ENCODE measurements around the gene RUNX1. TPM values are rescaled to one million over a fixed set of nuclear protein-coding genes. Genes with fewer than 3 reads are reported as not detected.

The RUNX1 gene
- total and polyA plus RNA-seq, 8 donors = 7.5 to 89.6 (median 10.8) TPM

DNA sequence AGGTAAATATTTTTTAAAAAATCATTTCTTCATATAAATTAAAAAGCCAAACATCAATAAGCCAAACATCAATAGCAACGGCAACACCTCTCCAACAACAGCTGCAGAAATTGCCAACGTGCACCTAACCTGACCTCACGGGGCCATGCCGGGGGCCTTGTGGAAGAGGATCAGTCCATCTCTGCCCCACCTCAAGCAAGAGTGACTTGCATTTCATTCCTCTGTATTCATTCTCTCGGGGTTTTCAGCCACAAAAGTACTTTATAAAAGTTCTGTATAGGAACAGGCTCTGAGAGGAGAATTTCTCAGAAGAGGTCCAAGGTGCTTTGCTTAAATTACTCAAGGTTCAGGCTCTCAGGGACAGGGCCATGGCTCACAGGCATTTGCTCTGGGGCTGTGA is 100.9 kb downstream of the RUNX1 start:
- Histone ChIP-seq H3K4me1 (peaks cover 0 to 8% of the 10 kb centered on the region in 2 donors), H3K27me3 (no peaks in the 10 kb centered on the region), H3K4me3 (no peak overlapping the region), H3K9me3 (no peaks in the 10 kb centered on the region), H3K27ac (no peak overlapping the region), H3K36me3 (no peaks in the 10 kb centered on the region)
- no peak for DNase-seq
- no peak for ATAC-seq
- intact Hi-C loops (cut with DNase I) = no loop called here
- TF ChIP-seq, protein P1, sequence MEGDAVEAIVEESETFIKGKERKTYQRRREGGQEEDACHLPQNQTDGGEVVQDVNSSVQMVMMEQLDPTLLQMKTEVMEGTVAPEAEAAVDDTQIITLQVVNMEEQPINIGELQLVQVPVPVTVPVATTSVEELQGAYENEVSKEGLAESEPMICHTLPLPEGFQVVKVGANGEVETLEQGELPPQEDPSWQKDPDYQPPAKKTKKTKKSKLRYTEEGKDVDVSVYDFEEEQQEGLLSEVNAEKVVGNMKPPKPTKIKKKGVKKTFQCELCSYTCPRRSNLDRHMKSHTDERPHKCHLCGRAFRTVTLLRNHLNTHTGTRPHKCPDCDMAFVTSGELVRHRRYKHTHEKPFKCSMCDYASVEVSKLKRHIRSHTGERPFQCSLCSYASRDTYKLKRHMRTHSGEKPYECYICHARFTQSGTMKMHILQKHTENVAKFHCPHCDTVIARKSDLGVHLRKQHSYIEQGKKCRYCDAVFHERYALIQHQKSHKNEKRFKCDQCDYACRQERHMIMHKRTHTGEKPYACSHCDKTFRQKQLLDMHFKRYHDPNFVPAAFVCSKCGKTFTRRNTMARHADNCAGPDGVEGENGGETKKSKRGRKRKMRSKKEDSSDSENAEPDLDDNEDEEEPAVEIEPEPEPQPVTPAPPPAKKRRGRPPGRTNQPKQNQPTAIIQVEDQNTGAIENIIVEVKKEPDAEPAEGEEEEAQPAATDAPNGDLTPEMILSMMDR (IDR thresholded peaks at IDR 0.05) = no peak

DNA sequence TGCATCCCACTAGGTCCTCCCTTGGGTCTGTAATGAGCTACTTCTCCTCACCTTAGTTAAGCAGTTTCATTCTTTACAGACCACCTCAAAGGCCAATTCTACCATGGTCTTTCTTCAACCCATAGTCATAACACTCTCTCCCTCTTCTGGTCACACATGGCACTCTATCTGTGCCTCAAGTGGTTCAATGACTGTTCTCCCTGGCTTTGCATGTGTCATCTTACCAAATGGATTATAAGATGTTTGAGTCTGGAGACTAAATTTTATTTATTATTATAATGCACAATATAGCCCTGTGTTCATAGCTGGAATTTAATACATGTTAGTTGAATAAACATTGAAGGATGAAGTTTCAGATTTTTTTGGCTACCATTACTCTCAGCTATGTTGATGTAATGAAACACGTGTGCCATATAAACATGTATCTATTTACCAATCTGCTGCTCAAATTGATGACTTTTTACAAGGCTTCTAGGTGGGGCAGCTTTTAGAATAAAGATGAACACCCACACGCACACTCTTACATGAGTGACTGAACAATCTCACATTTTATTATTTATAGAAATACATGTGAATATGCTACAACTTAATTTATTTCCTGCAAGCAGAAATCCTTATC is 102.1 kb downstream of the RUNX1 start:
- DNase-seq (no peak), ATAC-seq (no peak)
- Histone ChIP-seq H3K4me1 (peaks cover 0 to 8% of the 10 kb centered on the region in 2 donors), H3K4me3 (no peak overlapping the region), H3K36me3 (no peaks in the 10 kb centered on the region), H3K27ac (peak overlapping the region in 1 of 2 donors; percentile 45), H3K9me3 (no peaks in the 10 kb centered on the region), H3K27me3 (no peaks in the 10 kb centered on the region)
- intact Hi-C loops (cut with DNase I) = no loop called here
- TF ChIP-seq, protein P1 (IDR thresholded peaks at IDR 0.05) = no peak

DNA sequence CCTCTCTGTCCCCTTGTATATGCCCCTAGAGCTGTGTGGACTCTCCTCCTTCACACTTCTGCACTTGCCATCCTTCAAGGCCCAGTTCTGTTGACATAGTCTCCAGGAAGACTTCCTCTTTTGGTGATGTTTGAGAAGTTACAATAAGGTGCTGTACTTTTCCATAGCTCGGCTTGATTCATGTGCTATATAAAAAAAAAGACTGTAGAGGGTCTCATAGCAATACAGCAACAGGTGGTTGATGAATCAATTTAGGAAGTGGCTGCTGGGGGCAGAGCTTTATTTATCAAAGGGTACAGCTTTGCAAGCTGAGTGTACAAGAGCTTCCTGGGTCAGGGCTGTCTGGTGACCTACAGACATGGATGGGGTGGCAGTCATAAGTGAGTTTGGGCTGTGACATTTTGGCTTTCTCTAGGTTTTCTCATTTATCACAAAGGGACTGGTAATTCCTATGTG is 102.7 kb downstream of the RUNX1 start:
- Histone ChIP-seq H3K4me1 (peaks cover 0 to 8% of the 10 kb centered on the region in 2 donors), H3K27me3 (no peaks in the 10 kb centered on the region), H3K9me3 (no peaks in the 10 kb centered on the region), H3K27ac (peak overlapping the region in 1 of 2 donors; percentile 45), H3K36me3 (no peaks in the 10 kb centered on the region), H3K4me3 (no peak overlapping the region)
- TF ChIP-seq, protein P1 (IDR thresholded peaks at IDR 0.05) = no peak
- intact Hi-C loops (cut with DNase I) = no loop called here
- peak; percentile 31 for ATAC-seq
- DNase-seq = no peak

DNA sequence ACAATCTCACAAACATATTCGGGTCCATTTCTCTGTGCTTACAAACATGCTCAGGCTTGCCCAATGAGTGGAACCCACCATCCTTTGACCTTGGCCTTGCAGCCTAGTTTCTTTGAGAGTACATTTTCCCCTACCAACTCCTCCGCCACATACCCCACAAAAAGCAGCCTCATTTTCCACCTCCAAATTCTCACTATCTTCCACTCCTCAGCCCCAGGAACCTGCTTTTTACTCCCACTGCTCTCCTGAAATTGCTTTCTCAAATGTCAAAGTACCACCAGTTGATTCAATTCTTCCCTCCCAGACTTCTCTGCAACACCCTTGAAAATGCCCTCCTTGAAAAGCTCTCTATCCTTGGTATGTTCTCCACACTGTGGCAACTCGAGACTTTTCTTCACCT is 103.8 kb downstream of the RUNX1 start:
- Histone ChIP-seq H3K4me3 (no peak overlapping the region), H3K27ac (no peak overlapping the region), H3K4me1 (peaks cover 0 to 8% of the 10 kb centered on the region in 2 donors), H3K27me3 (no peaks in the 10 kb centered on the region), H3K36me3 (no peaks in the 10 kb centered on the region), H3K9me3 (no peaks in the 10 kb centered on the region)
- ATAC-seq (no peak), DNase-seq (no peak)
- TF ChIP-seq, protein P1 (IDR thresholded peaks at IDR 0.05) = no peak
- intact Hi-C loops (cut with DNase I) = no loop called here

DNA sequence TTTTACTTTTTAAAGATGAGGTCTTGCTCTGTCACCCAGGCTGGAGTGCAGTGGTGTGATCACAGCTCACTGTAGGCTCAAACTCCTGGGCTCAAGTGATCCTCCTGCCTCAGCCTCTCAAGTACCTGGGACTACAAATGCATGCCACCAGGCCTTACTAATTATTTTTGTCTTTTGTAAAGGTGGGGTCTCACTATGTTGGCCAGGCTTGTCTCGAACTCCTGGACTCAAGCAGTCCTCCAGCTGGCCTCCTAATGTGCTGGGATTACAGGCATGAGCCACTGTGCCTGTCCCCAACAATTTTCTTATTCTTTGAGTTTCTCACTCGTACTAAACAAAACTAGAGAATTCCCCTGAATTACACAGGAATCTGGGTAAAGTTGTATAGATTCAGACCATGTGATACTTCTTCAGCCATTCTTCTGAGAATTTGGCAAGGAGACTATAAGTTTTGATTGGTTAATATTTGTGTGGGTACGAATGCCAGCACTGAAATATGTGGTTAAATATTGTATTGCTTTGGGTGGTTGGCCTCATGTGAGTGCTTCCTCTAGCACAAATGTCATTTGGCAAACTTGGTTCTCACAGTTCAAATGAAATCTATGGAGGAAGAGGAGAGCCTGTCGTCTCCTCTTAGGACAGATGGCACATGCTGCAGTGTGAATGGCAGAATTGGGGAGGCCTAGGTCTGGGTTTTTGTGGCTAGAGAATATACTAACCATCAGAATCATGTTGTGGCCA is 104.9 kb downstream of the RUNX1 start:
- TF ChIP-seq, protein P1 (IDR thresholded peaks at IDR 0.05) = no peak
- Histone ChIP-seq H3K4me1 (peaks cover 0 to 8% of the 10 kb centered on the region in 2 donors), H3K27ac (no peak overlapping the region), H3K4me3 (no peak overlapping the region), H3K9me3 (no peaks in the 10 kb centered on the region), H3K27me3 (no peaks in the 10 kb centered on the region), H3K36me3 (no peaks in the 10 kb centered on the region)
- ATAC-seq = no peak
- intact Hi-C loops (cut with DNase I) = no loop called here
- DNase-seq = no peak
